SK-MEL-5 (cell line): Measurements from ENCODE around the gene CD160. TPM values are rescaled to one million over a fixed set of nuclear protein-coding genes. Genes with fewer than 3 reads are reported as not detected.

ENCODE experiments used
- DNase-seq: peaks from one replicate; pipeline ENCODE4 v3.0.0-alpha.2; 2016; ENCODE audit warnings: low read depth, low spot score
- in situ Hi-C: cut with HindIII; loops from 2 replicates; pipeline ENCODE4 v1.10.0; 2016; ENCODE audit warnings: low sequenced_read_pairs, high pct_unique_total_duplicates, low pct_unique_long_range_greater_than_20kb
- total RNA-seq: library from RNA; depleted of rRNA; stranded (reverse); fragments of >200 nt; shearing (Covaris generic); gene quantifications from 2 replicates; pipeline ENCODE4 v1.2.3, GENCODE V29; 2014; rRNA removed

CD160 gene
- total RNA-seq, 1 experiment from 2014 or later = 4.0 TPM

DNA sequence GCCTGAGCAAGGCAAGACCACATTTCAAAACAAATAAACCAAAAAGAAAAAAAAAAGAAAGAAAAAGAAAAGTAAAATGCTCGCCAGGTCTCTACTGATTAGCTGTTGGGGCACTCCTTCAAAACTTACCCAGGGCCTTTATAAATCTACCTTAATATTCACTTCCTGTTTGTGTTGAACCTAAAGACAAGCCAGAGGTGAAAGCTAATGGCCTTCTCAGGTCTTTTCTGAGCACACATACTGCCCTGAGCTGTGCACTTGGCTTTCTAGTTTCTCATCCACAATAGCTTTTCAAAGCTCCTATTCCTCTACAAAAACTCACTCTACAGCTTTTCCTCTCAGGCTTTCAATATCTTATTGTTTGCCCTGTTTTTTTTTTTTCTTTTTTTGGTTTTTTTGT, 54.1 kb downstream of the CD160 start:
- in situ Hi-C loops = no loop called here

DNA sequence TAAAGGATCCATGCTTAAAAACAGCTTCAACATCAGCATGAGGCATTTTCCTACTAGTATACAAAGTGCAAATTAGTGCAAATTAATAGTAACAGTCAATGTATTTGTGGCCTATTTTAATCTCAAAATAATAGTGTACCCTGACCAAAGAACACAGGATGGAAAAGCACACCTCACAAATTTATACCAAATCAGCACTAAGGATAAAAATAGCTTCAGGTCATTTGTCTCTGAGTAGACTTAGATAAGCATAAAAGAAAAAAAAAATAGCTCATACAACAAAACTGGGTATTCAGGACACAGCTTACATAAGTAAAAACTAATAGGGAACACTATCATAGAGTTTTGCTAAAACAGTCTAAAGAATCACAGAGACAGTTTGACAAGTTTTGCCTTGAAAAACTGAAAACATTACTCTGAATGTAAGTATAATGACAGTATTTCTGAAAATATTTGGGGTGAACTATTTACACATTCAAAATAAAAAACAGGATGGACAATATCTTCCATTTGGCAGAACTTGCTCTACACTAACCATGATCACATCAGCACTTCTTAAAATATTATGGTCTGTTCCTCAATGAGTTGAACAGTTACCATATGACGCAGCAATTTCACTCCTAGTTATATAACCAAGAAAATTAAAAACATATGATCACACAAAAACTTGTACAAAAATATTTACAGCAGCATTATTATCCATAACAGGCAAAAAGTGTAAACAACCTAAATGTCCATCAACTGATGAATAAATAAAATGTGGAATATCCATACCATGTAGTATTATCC, 58.3 kb downstream of the CD160 start:
- no peak for DNase-seq
- in situ Hi-C loops = no loop called here

More for the DNA sequence above, 54.1 kb downstream of the CD160 start:
- DNase-seq = no peak

DNA sequence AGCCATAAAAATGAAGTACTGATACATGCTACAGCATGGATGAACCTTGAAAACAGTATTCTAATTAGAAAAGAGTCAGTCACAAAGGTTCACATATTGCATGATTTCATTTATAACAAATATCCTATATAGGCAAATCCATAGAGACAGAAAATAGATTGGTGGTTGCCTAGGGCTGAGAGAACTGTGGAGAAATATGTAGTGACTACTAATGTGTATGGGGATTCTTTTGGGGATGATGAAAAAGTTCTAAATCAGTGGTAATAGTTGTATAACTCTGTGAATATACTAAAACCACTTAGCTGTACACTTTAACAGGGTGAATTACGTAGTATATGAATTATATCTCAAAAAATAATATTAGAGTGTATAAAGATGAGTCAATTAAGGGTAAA, 58.8 kb downstream of the CD160 start:
- no peak for DNase-seq
- in situ Hi-C loops = no loop called here

DNA sequence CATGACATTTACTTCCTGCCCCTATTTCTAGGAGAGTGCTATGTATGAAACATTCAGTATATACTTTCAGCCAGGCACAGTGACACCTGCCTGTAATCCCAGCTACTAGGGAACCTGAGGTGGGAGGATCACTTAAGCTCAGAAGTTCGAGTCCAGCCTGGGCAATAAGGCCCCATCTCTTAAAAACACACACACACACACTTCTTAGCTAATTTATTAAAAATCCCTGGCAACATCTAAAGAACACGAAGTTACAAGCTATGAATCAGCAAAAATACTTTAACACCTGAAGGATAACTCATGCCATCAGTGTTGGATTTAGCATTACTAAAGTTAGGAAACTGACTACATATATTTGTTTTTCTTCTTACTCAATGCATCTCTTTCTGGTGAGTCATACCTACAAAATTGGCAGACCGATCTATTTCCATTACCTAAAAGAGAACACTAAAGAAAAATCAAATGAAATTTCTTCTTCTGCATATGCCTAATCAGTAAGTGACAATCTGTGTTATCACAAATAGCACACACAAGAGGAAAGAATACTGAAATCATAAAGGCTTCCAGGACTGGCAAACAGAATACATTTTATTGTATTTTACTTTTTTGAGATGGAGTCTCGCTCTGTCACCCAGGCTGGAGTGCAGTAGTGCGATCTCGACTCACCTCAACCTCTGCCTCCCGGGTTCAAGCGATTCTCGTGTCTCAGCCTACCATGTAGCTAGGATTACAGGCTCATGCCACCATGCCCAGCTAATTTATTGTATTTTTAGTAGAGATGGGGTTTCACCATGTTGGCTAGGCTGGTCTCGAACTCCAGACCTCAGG, 63.2 kb downstream of the CD160 start:
- DNase-seq = no peak
- in situ Hi-C loops = no loop called here

GRCh38 chr1:145784409-145784808, 65.1 kb downstream of the CD160 start:
- in situ Hi-C loops = no loop called here
- no peak for DNase-seq

DNA sequence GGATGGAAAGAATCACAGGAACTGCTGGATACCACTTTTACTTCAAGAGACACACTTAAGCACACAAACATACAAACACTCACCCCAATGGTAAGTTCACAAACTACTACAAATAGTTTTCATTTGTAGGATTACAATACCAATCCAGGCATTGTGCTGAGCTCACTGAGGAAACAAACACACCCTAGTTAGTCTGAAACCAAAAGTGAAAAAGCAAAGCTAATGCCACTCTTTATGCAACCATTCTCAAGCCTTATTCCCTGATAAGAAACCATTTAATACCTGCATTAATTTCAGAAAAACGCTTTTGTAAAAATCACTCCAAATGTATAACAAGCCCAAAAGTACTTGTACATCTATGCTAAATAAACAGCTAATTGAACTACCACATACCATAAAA, 66.2 kb downstream of the CD160 start:
- DNase-seq = no peak
- in situ Hi-C loops = no loop called here

DNA sequence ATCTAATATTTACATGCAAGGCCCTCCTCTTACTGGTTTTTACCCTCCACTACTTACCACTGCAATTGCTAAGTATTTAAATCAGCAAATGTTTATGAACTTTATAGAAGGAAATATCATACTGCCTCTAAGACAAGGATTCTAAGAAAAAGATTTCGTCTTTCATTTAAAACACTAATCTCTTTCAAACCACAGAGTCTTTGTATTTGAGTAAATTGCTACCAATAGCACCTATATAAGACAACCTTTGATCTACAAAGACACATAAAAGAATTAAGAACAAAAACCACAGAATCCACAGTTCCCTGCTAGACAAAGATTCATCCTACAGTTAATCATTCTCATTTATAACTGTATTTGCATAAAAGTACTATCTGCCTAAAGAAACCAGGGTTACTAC, 67.0 kb downstream of the CD160 start:
- in situ Hi-C loops = no loop called here
- DNase-seq = no peak

GRCh38 chr1:145788580-145788979, 69.3 kb downstream of the CD160 start:
- DNase-seq = no peak
- in situ Hi-C loops = no loop called here

Other genes with a start within 250 kb of the CD160 start
- gene GPR89A, start 111.5 kb upstream of the CD160 start, total RNA-seq = 47.7 and 62.4 TPM in 2 replicates
- 0.50 and 0.77 TPM in 2 replicates for gene PDZK1, start 12.1 kb upstream of the CD160 start, total RNA-seq
- gene RNF115, start 104.6 kb downstream of the CD160 start, total RNA-seq = 18.2 and 19.6 TPM in 2 replicates
- gene POLR3C, start 104.7 kb downstream of the CD160 start, total RNA-seq = 55.8 and 61.3 TPM in 2 replicates
- 9.4 and 15.5 TPM in 2 replicates for gene NUDT17, start 126.1 kb downstream of the CD160 start, total RNA-seq
- gene PIAS3, start 139.6 kb downstream of the CD160 start, total RNA-seq = 16.4 and 19.4 TPM in 2 replicates
- not detected in 2 replicates for gene ANKRD35, start 166.4 kb downstream of the CD160 start, total RNA-seq
- 5.7 and 6.2 TPM in 2 replicates for gene ITGA10, start 190.6 kb downstream of the CD160 start, total RNA-seq
- gene PEX11B, start 199.2 kb downstream of the CD160 start, total RNA-seq = 50.0 and 52.1 TPM in 2 replicates
- 261 and 288 TPM in 2 replicates for gene RBM8A, start 208.0 kb downstream of the CD160 start, total RNA-seq
- 45.1 and 49.7 TPM in 2 replicates for gene LIX1L, start 238.5 kb downstream of the CD160 start, total RNA-seq
- gene ANKRD34A, start 245.1 kb downstream of the CD160 start, total RNA-seq = 1.1 and 1.2 TPM in 2 replicates
- gene POLR3GL, start 245.2 kb downstream of the CD160 start, total RNA-seq = 25.8 and 26.0 TPM in 2 replicates